HG03060 (cell line): Measurements from ENCODE around the gene SIK2.

ENCODE experiments used
- ATAC-seq: cut with Tn5 transposase; IDR thresholded peaks from one replicate; pipeline ENCODE4 v1.9.1; 2021; ENCODE audit warnings: low read depth, moderate number of reproducible peaks; ENCODE audit not compliant: unreplicated experiment

Gene SIK2

GRCh38 chr11:111601979-111602864 is at the start of gene SIK2:
SIK2 (plus strand) TSS chr11:111602449; CDS start chr11:111602564, 115 bp downstream.
- peak; percentile 69 for ATAC-seq

GRCh38 chr11:111554532-111554931 is 47.7 kb upstream of the SIK2 start:
- ATAC-seq: no peak

GRCh38 chr11:111555255-111555654 is 47.0 kb upstream of the SIK2 start:
- no peak for ATAC-seq

- ATAC-seq: no peak
Measured at GRCh38 chr11:111557425-111558111, 44.7 kb upstream of the SIK2 start.

GRCh38 chr11:111559800-111560464 is 42.3 kb upstream of the SIK2 start:
- ATAC-seq: no peak

- ATAC-seq: no peak
Measured at GRCh38 chr11:111560800-111561199, 41.4 kb upstream of the SIK2 start.

- ATAC-seq: no peak
Measured at GRCh38 chr11:111561306-111561705, 40.9 kb upstream of the SIK2 start.

GRCh38 chr11:111561791-111562325 is 40.4 kb upstream of the SIK2 start:
- ATAC-seq: no peak

- ATAC-seq: no peak
Measured at GRCh38 chr11:111562692-111563389, 39.4 kb upstream of the SIK2 start.

GRCh38 chr11:111565114-111565720 is 37.0 kb upstream of the SIK2 start:
- no peak for ATAC-seq

GRCh38 chr11:111566324-111566723 is 35.9 kb upstream of the SIK2 start:
- no peak for ATAC-seq

- ATAC-seq: no peak
Measured at GRCh38 chr11:111569476-111569875, 32.8 kb upstream of the SIK2 start.

GRCh38 chr11:111570796-111571195 is 31.5 kb upstream of the SIK2 start:
- no peak for ATAC-seq

GRCh38 chr11:111571829-111572501 is 30.3 kb upstream of the SIK2 start:
- no peak for ATAC-seq

- ATAC-seq: no peak
Measured at GRCh38 chr11:111572581-111572980, 29.7 kb upstream of the SIK2 start.

GRCh38 chr11:111573821-111574249 is 28.4 kb upstream of the SIK2 start:
- ATAC-seq: no peak

GRCh38 chr11:111574373-111575225 is 27.6 kb upstream of the SIK2 start:
- ATAC-seq: no peak

- ATAC-seq: no peak
Measured at GRCh38 chr11:111575740-111576139, 26.5 kb upstream of the SIK2 start.
